ENCODE results near the gene CDK5. TPM values are rescaled to one million over a fixed set of nuclear protein-coding genes. Genes with fewer than 3 reads are reported as not detected.

Gene CDK5
- total and polyA plus RNA-seq, 2 of the 13 experiments (the other 11 are each of a cell fraction or from before 2014, with no cell fraction given), result 16.4 to 21.3 TPM

GRCh38 chr7:151017953-151018420, 39.7 kb downstream of the CDK5 start (continued):
- no peak for TF ChIP-seq HNF1A (IDR thresholded peaks at IDR 0.05; ENCODE audit: low read depth)
- TF ChIP-seq HNF1A (CRISPR knock-in tag; IDR thresholded peaks at IDR 0.05; ENCODE audit: borderline replicate concordance), result no peak
- no peak for TF ChIP-seq RFX5 (IDR thresholded peaks at IDR 0.05; ENCODE audit: low read depth, low read length)
- no peak for TF ChIP-seq ZNF660 (CRISPR knock-in tag; IDR thresholded peaks at IDR 0.05; ENCODE audit: borderline replicate concordance, low read depth)
- TF ChIP-seq GPN1 (CRISPR knock-in tag; IDR thresholded peaks at IDR 0.05; ENCODE audit: borderline replicate concordance), result no peak
- peak; percentile 41; the same call in 1 of the 2 replicates for TF ChIP-seq ZNF768 (CRISPR knock-in tag; IDR thresholded peaks at IDR 0.05)
- TF ChIP-seq IRF2 (CRISPR knock-in tag; IDR thresholded peaks at IDR 0.05), result peak; percentile 16; the same call in 1 of the 2 replicates
- no peak for TF ChIP-seq HNF4G (IDR thresholded peaks at IDR 0.05; ENCODE audit: borderline replicate concordance, low read depth, low read length)
- no peak for TF ChIP-seq HNF4G (CRISPR knock-in tag; IDR thresholded peaks at IDR 0.05; ENCODE audit: borderline replicate concordance, low read depth)
- TF ChIP-seq SNRNP70 (IDR thresholded peaks at IDR 0.05; ENCODE audit: low read depth, low read length), result no peak
- no peak for TF ChIP-seq ZNF256 (CRISPR knock-in tag; conservative IDR thresholded peaks at IDR 0.05)
- TF ChIP-seq PBX2 (CRISPR knock-in tag; IDR thresholded peaks at IDR 0.05), result no peak
- peak; percentile 85 to 95 for TF ChIP-seq HMGXB4 (CRISPR knock-in tag; IDR thresholded peaks at IDR 0.05; ENCODE audit: borderline replicate concordance in 1 of 2, low read depth in 1 of 2)
- TF ChIP-seq ATF7-NPFF (CRISPR knock-in tag; IDR thresholded peaks at IDR 0.05; ENCODE audit: low read depth), result peak; percentile 19; the same call in 1 of the 2 replicates
- no peak for TF ChIP-seq SMYD3 (CRISPR knock-in tag; IDR thresholded peaks at IDR 0.05)
- no peak for TF ChIP-seq ZNF234 (CRISPR knock-in tag; conservative IDR thresholded peaks at IDR 0.05)
- 0 out of 2 replicates have a peak, but pooled peaks have one; percentile 17 for TF ChIP-seq TBX2 (CRISPR knock-in tag; IDR thresholded peaks at IDR 0.05; ENCODE audit: borderline replicate concordance)
- no peak for TF ChIP-seq BCL6 (CRISPR knock-in tag; IDR thresholded peaks at IDR 0.05)
- TF ChIP-seq MIER3 (CRISPR knock-in tag; IDR thresholded peaks at IDR 0.05; ENCODE audit: borderline replicate concordance), result 0 out of 2 replicates have a peak, but pooled peaks have one; percentile 26
- no peak for TF ChIP-seq ZC3H4 (CRISPR knock-in tag; IDR thresholded peaks at IDR 0.05; ENCODE audit: borderline replicate concordance)
- no peak for TF ChIP-seq ZNF713 (CRISPR knock-in tag; IDR thresholded peaks at IDR 0.05)
- peak; percentile 50; the same call in 1 of the 2 replicates for TF ChIP-seq TFDP2 (CRISPR knock-in tag; IDR thresholded peaks at IDR 0.05)

Measured in HepG2 (cell line).